Measurements from ENCODE around the gene MMP14.

MMP14 gene

GRCh38 chr14:22882529-22883172, 46.3 kb downstream of the MMP14 start:
- H3K4me3 ChIP-seq (ENCODE audit: low read depth, low read length), result no peak overlapping the region
- TF ChIP-seq CTCF (IDR thresholded peaks at IDR 0.05; ENCODE audit: low read depth, low read length), result no peak
- no peak for TF ChIP-seq MAX (IDR thresholded peaks at IDR 0.05; ENCODE audit: low read depth, low read length)
- TF ChIP-seq MYC (IDR thresholded peaks at IDR 0.05; ENCODE audit: low read depth, low read length), result no peak
- TF ChIP-seq POLR2A (IDR thresholded peaks at IDR 0.05; ENCODE audit: extremely low read depth, insufficient read length), result no peak
- no peak for DNase-seq (ENCODE audit: low read depth)

GRCh38 chr14:22883173-22883976, 47.0 kb downstream of the MMP14 start, which contains the start of gene REM2:
Gene REM2, plus strand, starts transcription at chr14:22883222. Its CDS starts 66 bp downstream, at chr14:22883288.
- no peak for TF ChIP-seq POLR2A (IDR thresholded peaks at IDR 0.05; ENCODE audit: extremely low read depth, insufficient read length)
- no peak for TF ChIP-seq MYC (IDR thresholded peaks at IDR 0.05; ENCODE audit: low read depth, low read length)
- no peak for TF ChIP-seq CTCF (IDR thresholded peaks at IDR 0.05; ENCODE audit: low read depth, low read length)
- TF ChIP-seq MAX (IDR thresholded peaks at IDR 0.05; ENCODE audit: low read depth, low read length), result no peak
- no peak within 1 kb of the TSS for H3K4me3 ChIP-seq (ENCODE audit: low read depth, low read length)
- no peak for DNase-seq (ENCODE audit: low read depth)

- no peak for DNase-seq (ENCODE audit: low read depth)
- TF ChIP-seq MYC (IDR thresholded peaks at IDR 0.05; ENCODE audit: low read depth, low read length) (no peak), POLR2A (IDR thresholded peaks at IDR 0.05; ENCODE audit: extremely low read depth, insufficient read length) (no peak), CTCF (IDR thresholded peaks at IDR 0.05; ENCODE audit: low read depth, low read length) (no peak), MAX (IDR thresholded peaks at IDR 0.05; ENCODE audit: low read depth, low read length) (no peak)
- H3K4me3 ChIP-seq (ENCODE audit: low read depth, low read length), result no peak overlapping the region
Measured at GRCh38 chr14:22884076-22884737, 47.8 kb downstream of the MMP14 start.

- TF ChIP-seq MYC (IDR thresholded peaks at IDR 0.05; ENCODE audit: low read depth, low read length) (no peak), POLR2A (IDR thresholded peaks at IDR 0.05; ENCODE audit: extremely low read depth, insufficient read length) (no peak), CTCF (IDR thresholded peaks at IDR 0.05; ENCODE audit: low read depth, low read length) (no peak)
- DNase-seq (ENCODE audit: low read depth), result no peak
Measured at GRCh38 chr14:22884738-22885523, 48.5 kb downstream of the MMP14 start.

GRCh38 chr14:22885975-22886374, 49.6 kb downstream of the MMP14 start:
- peak overlapping the region; percentile 85 for H3K4me3 ChIP-seq (ENCODE audit: low read depth, low read length)
- TF ChIP-seq POLR2A (IDR thresholded peaks at IDR 0.05; ENCODE audit: extremely low read depth, insufficient read length), result no peak
- TF ChIP-seq MAX (IDR thresholded peaks at IDR 0.05; ENCODE audit: low read depth, low read length), result no peak
- TF ChIP-seq CTCF (IDR thresholded peaks at IDR 0.05; ENCODE audit: low read depth, low read length), result no peak
- TF ChIP-seq MYC (IDR thresholded peaks at IDR 0.05; ENCODE audit: low read depth, low read length), result no peak

More at GRCh38 chr14:22884738-22885523, 48.5 kb downstream of the MMP14 start:
- no peak overlapping the region for H3K4me3 ChIP-seq (ENCODE audit: low read depth, low read length)

More at GRCh38 chr14:22885975-22886374, 49.6 kb downstream of the MMP14 start:
- DNase-seq (ENCODE audit: low read depth), result no peak

Measured in NB4 (cell line).